ENCODE results near the gene SLC17A6.

DNA sequence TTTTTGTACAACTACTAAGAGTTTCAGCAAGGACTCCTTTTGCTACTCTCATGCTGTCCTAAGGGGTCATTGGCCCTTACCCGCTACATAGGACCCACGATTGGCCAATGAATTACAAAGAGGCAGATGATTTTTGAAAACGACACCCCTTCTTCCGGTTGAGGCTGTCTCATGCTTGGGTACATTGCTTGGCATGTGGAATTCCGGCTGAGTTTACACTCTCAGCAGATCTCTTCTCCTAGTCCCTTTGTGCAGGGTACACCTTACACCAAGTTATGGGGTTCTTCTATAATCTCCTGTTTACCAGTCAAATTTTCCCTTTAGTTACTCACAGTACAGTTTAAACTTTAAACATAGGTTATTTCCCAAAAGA lies 52.1 kb downstream of the SLC17A6 start:
- TF ChIP-seq CTCF (IDR thresholded peaks at IDR 0.05) (no peak), POLR2A (IDR thresholded peaks at IDR 0.05) (no peak), POLR2AphosphoS5 (IDR thresholded peaks at IDR 0.05) (no peak), EP300 (IDR thresholded peaks at IDR 0.05) (no peak)
